ENCODE results near the gene ZIC5.

Gene ZIC5

GRCh38 chr13:99960663-99961311 is 10.8 kb downstream of the ZIC5 start:
- Histone ChIP-seq H3K27ac (ENCODE audit: low read depth, low read length) (no peak overlapping the region), H3K36me3 (ENCODE audit: control insufficient read depth in 5 of 5, insufficient read depth in 5 of 5, low read length in 5 of 5) (no peaks in the 10 kb centered on the region), H3K9me3 (ENCODE audit: control insufficient read depth in 5 of 5, low read length in 5 of 5) (no peaks in the 10 kb centered on the region), H3K4me1 (ENCODE audit: control insufficient read depth in 5 of 5, insufficient read depth in 5 of 5, low read length in 5 of 5) (peaks cover 0 to 35% (median 28%) of the 10 kb centered on the region in 5 donors), H3K27me3 (ENCODE audit: control insufficient read depth in 5 of 5, insufficient read depth in 4 of 5, low read length in 5 of 5) (peaks cover 61 to 86% (median 76%) of the 10 kb centered on the region in 5 donors), H3K4me3 (ENCODE audit: low read depth in 1 of 5, low read length in 5 of 5) (no peak overlapping the region), H3K9ac (ENCODE audit: low read length in 5 of 5) (no peak overlapping the region)

- Histone ChIP-seq H3K4me3 (ENCODE audit: low read depth in 1 of 5, low read length in 5 of 5) (peak overlapping the region in 4 of 5 donors; percentile 15 to 34 (median 19)), H3K9me3 (ENCODE audit: control insufficient read depth in 5 of 5, low read length in 5 of 5) (no peaks in the 10 kb centered on the region), H3K9ac (ENCODE audit: low read length in 5 of 5) (peak overlapping the region in 1 of 5 donors; percentile 20), H3K27ac (ENCODE audit: low read depth, low read length) (no peak overlapping the region), H3K27me3 (ENCODE audit: control insufficient read depth in 5 of 5, insufficient read depth in 4 of 5, low read length in 5 of 5) (peaks cover 69 to 88% (median 80%) of the 10 kb centered on the region in 5 donors), H3K4me1 (ENCODE audit: control insufficient read depth in 5 of 5, insufficient read depth in 5 of 5, low read length in 5 of 5) (peaks cover 0 to 40% (median 32%) of the 10 kb centered on the region in 5 donors), H3K36me3 (ENCODE audit: control insufficient read depth in 5 of 5, insufficient read depth in 5 of 5, low read length in 5 of 5) (no peaks in the 10 kb centered on the region)
Observed at GRCh38 chr13:99959540-99960230, 11.9 kb downstream of the ZIC5 start.

GRCh38 chr13:99959127-99959539 is 12.4 kb downstream of the ZIC5 start:
- Histone ChIP-seq H3K4me3 (ENCODE audit: low read depth in 1 of 5, low read length in 5 of 5) (no peak overlapping the region), H3K4me1 (ENCODE audit: control insufficient read depth in 5 of 5, insufficient read depth in 5 of 5, low read length in 5 of 5) (peaks cover 0 to 40% (median 32%) of the 10 kb centered on the region in 5 donors), H3K36me3 (ENCODE audit: control insufficient read depth in 5 of 5, insufficient read depth in 5 of 5, low read length in 5 of 5) (no peaks in the 10 kb centered on the region), H3K9ac (ENCODE audit: low read length in 5 of 5) (no peak overlapping the region), H3K9me3 (ENCODE audit: control insufficient read depth in 5 of 5, low read length in 5 of 5) (no peaks in the 10 kb centered on the region), H3K27me3 (ENCODE audit: control insufficient read depth in 5 of 5, insufficient read depth in 4 of 5, low read length in 5 of 5) (peaks cover 69 to 88% (median 80%) of the 10 kb centered on the region in 5 donors), H3K27ac (ENCODE audit: low read depth, low read length) (no peak overlapping the region)

GRCh38 chr13:99958406-99959126 is 13.0 kb downstream of the ZIC5 start:
- Histone ChIP-seq H3K9me3 (ENCODE audit: control insufficient read depth in 5 of 5, low read length in 5 of 5) (no peaks in the 10 kb centered on the region), H3K36me3 (ENCODE audit: control insufficient read depth in 5 of 5, insufficient read depth in 5 of 5, low read length in 5 of 5) (no peaks in the 10 kb centered on the region), H3K9ac (ENCODE audit: low read length in 5 of 5) (no peak overlapping the region), H3K4me1 (ENCODE audit: control insufficient read depth in 5 of 5, insufficient read depth in 5 of 5, low read length in 5 of 5) (peaks cover 0 to 40% (median 32%) of the 10 kb centered on the region in 5 donors), H3K4me3 (ENCODE audit: low read depth in 1 of 5, low read length in 5 of 5) (no peak overlapping the region), H3K27me3 (ENCODE audit: control insufficient read depth in 5 of 5, insufficient read depth in 4 of 5, low read length in 5 of 5) (peaks cover 66 to 91% (median 79%) of the 10 kb centered on the region in 5 donors), H3K27ac (ENCODE audit: low read depth, low read length) (no peak overlapping the region)

GRCh38 chr13:99956473-99957349 is 14.9 kb downstream of the ZIC5 start:
- Histone ChIP-seq H3K27me3 (ENCODE audit: control insufficient read depth in 5 of 5, insufficient read depth in 4 of 5, low read length in 5 of 5) (peaks cover 71 to 89% (median 76%) of the 10 kb centered on the region in 5 donors), H3K27ac (ENCODE audit: low read depth, low read length) (no peak overlapping the region)

GRCh38 chr13:99955747-99956472 is 15.7 kb downstream of the ZIC5 start:
- no peaks in the 10 kb centered on the region for H3K9me3 ChIP-seq (ENCODE audit: control insufficient read depth in 5 of 5, low read length in 5 of 5)
- peaks cover 65 to 90% (median 71%) of the 10 kb centered on the region in 5 donors for H3K27me3 ChIP-seq (ENCODE audit: control insufficient read depth in 5 of 5, insufficient read depth in 4 of 5, low read length in 5 of 5)
- no peaks in the 10 kb centered on the region for H3K36me3 ChIP-seq (ENCODE audit: control insufficient read depth in 5 of 5, insufficient read depth in 5 of 5, low read length in 5 of 5)
- H3K4me3 ChIP-seq (ENCODE audit: low read depth in 1 of 5, low read length in 5 of 5), result peak overlapping the region in 4 of 5 donors; percentile 48 to 63 (median 58)
- no peak overlapping the region for H3K9ac ChIP-seq (ENCODE audit: low read length in 5 of 5)
- H3K27ac ChIP-seq (ENCODE audit: low read depth, low read length), result no peak overlapping the region
- peaks cover 0 to 40% (median 32%) of the 10 kb centered on the region in 5 donors for H3K4me1 ChIP-seq (ENCODE audit: control insufficient read depth in 5 of 5, insufficient read depth in 5 of 5, low read length in 5 of 5)

More at GRCh38 chr13:99956473-99957349, 14.9 kb downstream of the ZIC5 start:
- Histone ChIP-seq H3K4me3 (ENCODE audit: low read depth in 1 of 5, low read length in 5 of 5) (peak overlapping the region in 4 of 5 donors; percentile 48 to 63 (median 58)), H3K36me3 (ENCODE audit: control insufficient read depth in 5 of 5, insufficient read depth in 5 of 5, low read length in 5 of 5) (no peaks in the 10 kb centered on the region), H3K9me3 (ENCODE audit: control insufficient read depth in 5 of 5, low read length in 5 of 5) (no peaks in the 10 kb centered on the region), H3K4me1 (ENCODE audit: control insufficient read depth in 5 of 5, insufficient read depth in 5 of 5, low read length in 5 of 5) (peaks cover 0 to 40% (median 32%) of the 10 kb centered on the region in 5 donors), H3K9ac (ENCODE audit: low read length in 5 of 5) (no peak overlapping the region)

- Histone ChIP-seq H3K36me3 (ENCODE audit: control insufficient read depth in 5 of 5, insufficient read depth in 5 of 5, low read length in 5 of 5) (no peaks in the 10 kb centered on the region), H3K4me1 (ENCODE audit: control insufficient read depth in 5 of 5, insufficient read depth in 5 of 5, low read length in 5 of 5) (peaks cover 0 to 40% (median 32%) of the 10 kb centered on the region in 5 donors), H3K4me3 (ENCODE audit: low read depth in 1 of 5, low read length in 5 of 5) (peak overlapping the region in 4 of 5 donors; percentile 48 to 63 (median 58)), H3K9ac (ENCODE audit: low read length in 5 of 5) (no peak overlapping the region), H3K27ac (ENCODE audit: low read depth, low read length) (no peak overlapping the region), H3K27me3 (ENCODE audit: control insufficient read depth in 5 of 5, insufficient read depth in 4 of 5, low read length in 5 of 5) (peaks cover 67 to 90% (median 74%) of the 10 kb centered on the region in 5 donors), H3K9me3 (ENCODE audit: control insufficient read depth in 5 of 5, low read length in 5 of 5) (no peaks in the 10 kb centered on the region)
Observed at GRCh38 chr13:99955107-99955746, 16.3 kb downstream of the ZIC5 start.

- H3K27ac ChIP-seq (ENCODE audit: low read depth, low read length), result no peak overlapping the region
- no peak overlapping the region for H3K4me3 ChIP-seq (ENCODE audit: low read depth in 1 of 5, low read length in 5 of 5)
- H3K9me3 ChIP-seq (ENCODE audit: control insufficient read depth in 5 of 5, low read length in 5 of 5), result no peaks in the 10 kb centered on the region
- H3K36me3 ChIP-seq (ENCODE audit: control insufficient read depth in 5 of 5, insufficient read depth in 5 of 5, low read length in 5 of 5), result no peaks in the 10 kb centered on the region
- peaks cover 0 to 24% (median 23%) of the 10 kb centered on the region in 5 donors for H3K4me1 ChIP-seq (ENCODE audit: control insufficient read depth in 5 of 5, insufficient read depth in 5 of 5, low read length in 5 of 5)
- H3K9ac ChIP-seq (ENCODE audit: low read length in 5 of 5), result no peak overlapping the region
- H3K27me3 ChIP-seq (ENCODE audit: control insufficient read depth in 5 of 5, insufficient read depth in 4 of 5, low read length in 5 of 5), result peaks cover 47 to 79% (median 60%) of the 10 kb centered on the region in 5 donors
Observed at GRCh38 chr13:99953138-99953755, 18.3 kb downstream of the ZIC5 start.

Data from subcutaneous abdominal adipose tissue (tissue), 5 donors.